H9 (cell line): ENCODE data around the gene BEST2. TPM values are rescaled to one million over a fixed set of nuclear protein-coding genes. Genes with fewer than 3 reads are reported as not detected.
A peak's percentile ranks its signal among the peaks of the same experiment; 100 is the strongest.

Source experiments
- DNase-seq: peaks from one replicate; pipeline ENCODE4 v3.0.0-alpha.2; 2017
- H2AFZ ChIP-seq: one replicate; pipeline ENCODE4 v1.6.1; 2013; ENCODE audit warnings: mild to moderate bottlenecking, low read length, control low read depth, moderate library complexity
- H2AK5ac ChIP-seq: 2 replicates; pipeline ENCODE4 v1.6.1; 2013; ENCODE audit warnings: low read length, control low read depth, mixed read lengths; ENCODE audit not compliant: insufficient read length
- H2BK120ac ChIP-seq: one replicate; pipeline ENCODE4 v1.6.1; 2013; ENCODE audit warnings: low read depth, mild to moderate bottlenecking, low read length, control low read depth, inconsistent platforms; ENCODE audit not compliant: poor library complexity, severe bottlenecking
- H2BK12ac ChIP-seq: 2 replicates; pipeline ENCODE4 v1.6.1; 2013; ENCODE audit warnings: low read length, control low read depth, mixed read lengths, low read depth; ENCODE audit not compliant: insufficient read length
- H2BK15ac ChIP-seq: 2 replicates; pipeline ENCODE4 v1.6.1; 2013; ENCODE audit warnings: low read depth, low read length, control low read depth
- H2BK20ac ChIP-seq: one replicate; pipeline ENCODE4 v1.6.1; 2013; ENCODE audit warnings: low read depth, mild to moderate bottlenecking, low read length, control low read depth, inconsistent platforms; ENCODE audit not compliant: poor library complexity, severe bottlenecking
- H2BK5ac ChIP-seq: 2 replicates; pipeline ENCODE4 v1.6.1; 2013; ENCODE audit warnings: low read length, control low read depth, mixed read lengths; ENCODE audit not compliant: insufficient read length
- H3K14ac ChIP-seq: 2 replicates; pipeline ENCODE4 v1.6.1; 2013; ENCODE audit warnings: low read length, control low read depth; ENCODE audit not compliant: insufficient read depth
- H3K18ac ChIP-seq: 2 replicates; pipeline ENCODE4 v1.6.1; 2013; ENCODE audit warnings: low read depth, mild to moderate bottlenecking, mixed read lengths, low read length, control low read depth; ENCODE audit not compliant: insufficient read length
- H3K23ac ChIP-seq: 2 replicates; pipeline ENCODE4 v1.6.1; 2013; ENCODE audit warnings: low read length, control low read depth, mixed read lengths, low read depth; ENCODE audit not compliant: insufficient read length
- H3K23me2 ChIP-seq: 2 replicates; pipeline ENCODE4 v1.6.1; 2013; ENCODE audit warnings: low read depth, mild to moderate bottlenecking, mixed read lengths, low read length, control low read depth; ENCODE audit not compliant: insufficient read length, poor library complexity, severe bottlenecking
- H3K27ac ChIP-seq: 2 replicates; pipeline ENCODE4 v1.5.1; 2013; ENCODE audit warnings: low read length, control low read depth, mixed read lengths, low read depth; ENCODE audit not compliant: insufficient read length
- H3K27me3 ChIP-seq: 2 replicates; pipeline ENCODE4 v1.6.1; 2013; ENCODE audit warnings: low read length, control low read depth, inconsistent platforms; ENCODE audit not compliant: insufficient read depth
- H3K4ac ChIP-seq: 2 replicates; pipeline ENCODE4 v1.6.1; 2013; ENCODE audit warnings: low read depth, mild to moderate bottlenecking, control low read depth, inconsistent platforms, low read length, moderate library complexity
- H3K4me1 ChIP-seq: 2 replicates; pipeline ENCODE4 v1.6.1; 2013; ENCODE audit warnings: low read length, control low read depth, inconsistent platforms; ENCODE audit not compliant: insufficient read depth
- H3K4me2 ChIP-seq: 2 replicates; pipeline ENCODE4 v1.6.1; 2013; ENCODE audit warnings: low read length, control low read depth, mixed read lengths; ENCODE audit not compliant: insufficient read length, insufficient read depth
- H3K56ac ChIP-seq: 2 replicates; pipeline ENCODE4 v1.6.1; 2013; ENCODE audit warnings: low read depth, mild to moderate bottlenecking, mixed read lengths, low read length, control low read depth; ENCODE audit not compliant: insufficient read length
- H3K79me1 ChIP-seq: 2 replicates; pipeline ENCODE4 v1.6.1; 2013; ENCODE audit warnings: low read depth, mild to moderate bottlenecking, moderate library complexity, low read length, control low read depth, inconsistent platforms; ENCODE audit not compliant: insufficient read depth, poor library complexity, severe bottlenecking
- H3K79me2 ChIP-seq: 2 replicates; pipeline ENCODE4 v1.6.1; 2013; ENCODE audit warnings: low read length, control low read depth, inconsistent platforms; ENCODE audit not compliant: insufficient read depth
- H3K9ac ChIP-seq: 2 replicates; pipeline ENCODE4 v1.6.1; 2013; ENCODE audit warnings: low read length, control low read depth, mixed read lengths; ENCODE audit not compliant: insufficient read length; ENCODE audit errors: extremely low read depth
- H3K9me3 ChIP-seq: one replicate; pipeline ENCODE4 v1.6.1; 2013; ENCODE audit warnings: low read depth, low read length, inconsistent platforms; ENCODE audit not compliant: control insufficient read depth
- H3T11ph ChIP-seq: one replicate; pipeline ENCODE4 v1.6.1; 2013; ENCODE audit warnings: mild to moderate bottlenecking, low read length, control low read depth, inconsistent platforms
- H4K20me1 ChIP-seq: one replicate; pipeline ENCODE4 v1.6.1; 2013; ENCODE audit not compliant: control insufficient read depth, insufficient read length, insufficient read depth
- H4K5ac ChIP-seq: 2 replicates; pipeline ENCODE4 v1.6.1; 2013; ENCODE audit warnings: low read depth, mild to moderate bottlenecking, mixed read lengths, low read length, control low read depth; ENCODE audit not compliant: insufficient read length
- H4K8ac ChIP-seq: replicated peaks from 2 replicates; pipeline ENCODE4 v1.6.1; 2013; ENCODE audit warnings: low read length, control low read depth, mixed read lengths, low read depth; ENCODE audit not compliant: insufficient read length
- H4K91ac ChIP-seq: 2 replicates; pipeline ENCODE4 v1.6.1; 2013; ENCODE audit warnings: low read depth, mild to moderate bottlenecking, moderate library complexity, mixed read lengths, low read length, control low read depth; ENCODE audit not compliant: insufficient read length
- H3K27ac Mint-ChIP-seq, 3 experiments: 2 replicates in 2 of 3; 3 replicates in 1 of 3; pipeline ENCODE4 v1.8.0; 2020 to 2021; ENCODE audit warnings: mixed read lengths in 3 of 3, mild to moderate bottlenecking in 1 of 3, moderate library complexity in 1 of 3
- H3K27me3 Mint-ChIP-seq: 2 replicates; pipeline ENCODE4 v1.8.0; 2021; ENCODE audit warnings: low read depth, mild to moderate bottlenecking, moderate library complexity, mixed read lengths
- H3K36me3 Mint-ChIP-seq, 3 experiments: 2 replicates in 2 of 3; 3 replicates in 1 of 3; pipeline ENCODE4 v1.8.0; 2020 to 2021; ENCODE audit warnings: low read depth in 3 of 3, mixed read lengths in 3 of 3; ENCODE audit not compliant: insufficient read depth in 1 of 3
- H3K4me1 Mint-ChIP-seq, 2 experiments: 2 replicates each; pipeline ENCODE4 v1.8.0; 2020; ENCODE audit warnings: mixed read lengths in 2 of 2
- H3K4me3 Mint-ChIP-seq, 2 experiments: 2 replicates in 1 of 2; 3 replicates in 1 of 2; pipeline ENCODE4 v1.8.0; 2020 to 2021; ENCODE audit warnings: mild to moderate bottlenecking in 2 of 2, mixed read lengths in 2 of 2, moderate library complexity in 1 of 2
- H3K9me3 Mint-ChIP-seq, 2 experiments: 2 replicates in 1 of 2; 3 replicates in 1 of 2; pipeline ENCODE4 v1.8.0; 2020; ENCODE audit warnings: mild to moderate bottlenecking in 2 of 2, mixed read lengths in 2 of 2, moderate library complexity in 1 of 2
- CTCF ChIP-seq: fragments of 200-600 bp; sonication (generic); conservative IDR thresholded peaks from 3 replicates; pipeline ENCODE4 v1.8.0; 2021; ENCODE audit warnings: antibody characterized with exemption, mild to moderate bottlenecking
- WGBS: extraction: QIAGEN DNeasy Blood & Tissue Kit; methylation state at CpG from one replicate; pipeline ENCODE4 v1.1.7; 2013; ENCODE audit warnings: missing lambda C conversion rate, low lambda C conversion rate, mixed read lengths; ENCODE audit not compliant: insufficient read length; ENCODE audit errors: extremely low coverage; 5-methylcytosine and 5-hydroxymethylcytosine counted together
- total RNA-seq: library from RNA; stranded (reverse); gene quantifications from 2 replicates; pipeline ENCODE4 v1.2.1, GENCODE V29; 2021

BEST2 gene
- total RNA-seq, 1 experiment from 2014 or later: 1.6 TPM

GRCh38 chr19:12800466-12800770, 48.8 kb downstream of the BEST2 start:
- no peak for TF ChIP-seq CTCF
- Histone ChIP-seq H3K27ac (no peak overlapping the region), H2AK5ac (no peak overlapping the region), H4K8ac (no peak overlapping the region), H3K4me1 (no peaks in the 10 kb centered on the region; the same call in 1 of the 2 replicates), H2BK12ac (no peak overlapping the region), H3K27me3 (no peaks in the 10 kb centered on the region), H3K79me1 (peaks cover 4% of the 10 kb centered on the region), H4K20me1 (no peaks in the 10 kb centered on the region), H4K91ac (no peak overlapping the region), H2BK20ac (no peak overlapping the region), H2BK15ac (no peak overlapping the region), H3K4me2 (peak overlapping the region; percentile 84), H3K9ac (no peak overlapping the region), H3K14ac (no peak overlapping the region), H3K56ac (no peak overlapping the region), H3K23ac (no peak overlapping the region), H3K79me2 (no peaks in the 10 kb centered on the region), H2BK120ac (no peak overlapping the region), H3K23me2 (peaks cover 17% of the 10 kb centered on the region), H2BK5ac (no peak overlapping the region), H3T11ph (no peak overlapping the region), H3K4ac (no peak overlapping the region), H3K18ac (no peak overlapping the region), H2AFZ (no peak overlapping the region), H4K5ac (no peak overlapping the region), H3K9me3 (no peaks in the 10 kb centered on the region)
- Mint-ChIP-seq H3K4me1 (peaks cover 20 to 22% of the 10 kb centered on the region in 2 experiments), H3K9me3 (no peaks in the 10 kb centered on the region; a peak in 1 of 5 replicates), H3K36me3 (peaks cover 11 to 44% (median 35%) of the 10 kb centered on the region in 3 experiments; a peak in 6 of 7 replicates), H3K27ac (no peak overlapping the region), H3K27me3 (peaks cover 6% of the 10 kb centered on the region), H3K4me3 (peak overlapping the region; percentile 91 to 94)
- WGBS: no CpG with 5 or more reads among the region's 1 CpG
- DNase-seq: no peak
